ENCODE measurements around the gene CCR8. TPM values are rescaled to one million over a fixed set of nuclear protein-coding genes. Genes with fewer than 3 reads are reported as not detected.

Gene CCR8
- total RNA-seq, 1 donor, result not detected

GRCh38 chr3:39378088-39378487, 48.6 kb downstream of the CCR8 start:
- H3K4me3 ChIP-seq (ENCODE audit: low read depth, low read length), result no peak overlapping the region
- peak; percentile 59 for TF ChIP-seq CTCF (IDR thresholded peaks at IDR 0.05; ENCODE audit: insufficient read depth, low read length)
- peak; percentile 22 for DNase-seq (ENCODE audit: low read depth)

GRCh38 chr3:39378957-39379777, 49.7 kb downstream of the CCR8 start:
- H3K4me3 ChIP-seq (ENCODE audit: low read depth, low read length), result no peak overlapping the region
- TF ChIP-seq CTCF (IDR thresholded peaks at IDR 0.05; ENCODE audit: insufficient read depth, low read length), result no peak
- no peak for DNase-seq (ENCODE audit: low read depth)

- H3K4me3 ChIP-seq (ENCODE audit: low read depth, low read length), result no peak overlapping the region
- no peak for TF ChIP-seq CTCF (IDR thresholded peaks at IDR 0.05; ENCODE audit: insufficient read depth, low read length)
- no peak for DNase-seq (ENCODE audit: low read depth)
These were observed 50.3 kb downstream of the CCR8 start for GRCh38 chr3:39379778-39380155.

GRCh38 chr3:39381432-39381831, 51.9 kb downstream of the CCR8 start:
- DNase-seq (ENCODE audit: low read depth), result no peak

More at GRCh38 chr3:39381432-39381831, 51.9 kb downstream of the CCR8 start:
- no peak overlapping the region for H3K4me3 ChIP-seq (ENCODE audit: low read depth, low read length)
- TF ChIP-seq CTCF (IDR thresholded peaks at IDR 0.05; ENCODE audit: insufficient read depth, low read length), result no peak

Other genes starting within 250 kb of the CCR8 start
- 24.0 and 29.7 TPM in 2 replicates for gene GORASP1, start 222.1 kb upstream of the CCR8 start, total RNA-seq (ENCODE audit: low replicate concordance)
- gene TTC21A, start 222.0 kb upstream of the CCR8 start, total RNA-seq (ENCODE audit: low replicate concordance), result 2.4 and 3.8 TPM in 2 replicates
- gene CSRNP1, start 176.1 kb upstream of the CCR8 start, total RNA-seq (ENCODE audit: low replicate concordance), result 1.9 and 6.4 TPM in 2 replicates
- gene XIRP1, start 137.1 kb upstream of the CCR8 start, total RNA-seq (ENCODE audit: low replicate concordance), result 0.09 TPM in 1 of 2 replicates, not detected in the other
- not detected in 2 replicates for gene CX3CR1, start 49.7 kb upstream of the CCR8 start, total RNA-seq (ENCODE audit: low replicate concordance)
- 19.3 and 39.5 TPM in 2 replicates for gene SLC25A38, start 53.7 kb downstream of the CCR8 start, total RNA-seq (ENCODE audit: low replicate concordance)
- 514 and 1,413 TPM in 2 replicates for gene RPSA, start 77.0 kb downstream of the CCR8 start, total RNA-seq (ENCODE audit: low replicate concordance)
- gene MOBP, start 138.0 kb downstream of the CCR8 start, total RNA-seq (ENCODE audit: low replicate concordance), result not detected in 2 replicates